ENCODE measurements around the gene IL7R.

Gene IL7R

GRCh38 chr5:35819026-35819425 is 37.7 kb upstream of the IL7R start:
- no peak for DNase-seq (ENCODE audit: low read depth in 2 of 2)
- no peak for TF ChIP-seq CTCF (IDR thresholded peaks at IDR 0.05; ENCODE audit: low read depth, low read length)
- no peak overlapping the region for H3K4me3 ChIP-seq (replicated peaks in 1 of 2; ENCODE audit: low read depth in 2 of 2, low read length in 2 of 2)

GRCh38 chr5:35819668-35820067 is 37.0 kb upstream of the IL7R start:
- no peak overlapping the region for H3K4me3 ChIP-seq (replicated peaks in 1 of 2; ENCODE audit: low read depth in 2 of 2, low read length in 2 of 2)
- TF ChIP-seq CTCF (IDR thresholded peaks at IDR 0.05; ENCODE audit: low read depth, low read length), result no peak
- DNase-seq (ENCODE audit: low read depth in 2 of 2), result no peak

- no peak for DNase-seq (ENCODE audit: low read depth in 2 of 2)
- no peak for TF ChIP-seq CTCF (IDR thresholded peaks at IDR 0.05; ENCODE audit: low read depth, low read length)
- no peak overlapping the region for H3K4me3 ChIP-seq (replicated peaks in 1 of 2; ENCODE audit: low read depth in 2 of 2, low read length in 2 of 2)
Observed at GRCh38 chr5:35820735-35821134, 36.0 kb upstream of the IL7R start.

GRCh38 chr5:35821513-35821912 is 35.2 kb upstream of the IL7R start:
- no peak for TF ChIP-seq CTCF (IDR thresholded peaks at IDR 0.05; ENCODE audit: low read depth, low read length)
- H3K4me3 ChIP-seq (replicated peaks in 1 of 2; ENCODE audit: low read depth in 2 of 2, low read length in 2 of 2), result no peak overlapping the region
- no peak for DNase-seq (ENCODE audit: low read depth in 2 of 2)

GRCh38 chr5:35822511-35822910 is 34.2 kb upstream of the IL7R start:
- no peak for DNase-seq (ENCODE audit: low read depth in 2 of 2)
- H3K4me3 ChIP-seq (replicated peaks in 1 of 2; ENCODE audit: low read depth in 2 of 2, low read length in 2 of 2), result no peak overlapping the region
- TF ChIP-seq CTCF (IDR thresholded peaks at IDR 0.05; ENCODE audit: low read depth, low read length), result no peak

GRCh38 chr5:35823347-35824098 is 33.2 kb upstream of the IL7R start:
- no peak for TF ChIP-seq CTCF (IDR thresholded peaks at IDR 0.05; ENCODE audit: low read depth, low read length)
- DNase-seq (ENCODE audit: low read depth in 2 of 2), result no peak

GRCh38 chr5:35826056-35826455 is 30.6 kb upstream of the IL7R start:
- H3K4me3 ChIP-seq (replicated peaks in 1 of 2; ENCODE audit: low read depth in 2 of 2, low read length in 2 of 2), result no peak overlapping the region
- no peak for TF ChIP-seq CTCF (IDR thresholded peaks at IDR 0.05; ENCODE audit: low read depth, low read length)
- no peak for DNase-seq (ENCODE audit: low read depth in 2 of 2)

More at GRCh38 chr5:35823347-35824098, 33.2 kb upstream of the IL7R start:
- no peak overlapping the region for H3K4me3 ChIP-seq (replicated peaks in 1 of 2; ENCODE audit: low read depth in 2 of 2, low read length in 2 of 2)
